RWPE1 (cell line): ENCODE data around the gene HCST.
"Not testable (repeated sequence)": the region's sequence is repeated elsewhere in the genome, so short reads cannot be mapped to it uniquely, and the experiment has no call there.

Experiments
- CTCF ChIA-PET: fragments of 350-600 bp; sonication (Branson Sonifier 250); formaldehyde crosslinking; extraction: SDS; loops from one replicate; lab custom pipeline; 2021; lab: Yijun Ruan, JAX
- POLR2A ChIA-PET: fragments of 400-600 bp; formaldehyde crosslinking; extraction: SDS; loops from one replicate; lab custom pipeline; 2020; ENCODE audit warnings: antibody characterized with exemption; ENCODE audit not compliant: low non-redundant PET; lab: Yijun Ruan, JAX
- DNase-seq: peaks from one replicate; pipeline ENCODE4 v3.0.0; 2012; ENCODE audit warnings: low spot score
- H3K27ac ChIP-seq: fragments of 450-650 bp; 2 replicates; pipeline ENCODE4 v1.5.1; 2017
- TF ChIP-seq, protein P1 (sequence below): fragments of 450-650 bp; conservative IDR thresholded peaks from 2 replicates; pipeline ENCODE4 v1.5.1; 2017; ENCODE audit warnings: low read depth, mild to moderate bottlenecking

Gene HCST

GRCh38 chr19:35908973-35909683 lies 6.8 kb downstream of the HCST start:
- DNase-seq = no peak
- ChIA-PET POLR2A (no interaction called here), CTCF (interaction anchor here (0.6 to 1.3 kb wide), 2 partner anchors 27 to 59 kb away, joined by 3 read pairs; no protein-coding TSS in a partner anchor)
- H3K27ac ChIP-seq = no peak overlapping the region
- TF ChIP-seq, protein P1, sequence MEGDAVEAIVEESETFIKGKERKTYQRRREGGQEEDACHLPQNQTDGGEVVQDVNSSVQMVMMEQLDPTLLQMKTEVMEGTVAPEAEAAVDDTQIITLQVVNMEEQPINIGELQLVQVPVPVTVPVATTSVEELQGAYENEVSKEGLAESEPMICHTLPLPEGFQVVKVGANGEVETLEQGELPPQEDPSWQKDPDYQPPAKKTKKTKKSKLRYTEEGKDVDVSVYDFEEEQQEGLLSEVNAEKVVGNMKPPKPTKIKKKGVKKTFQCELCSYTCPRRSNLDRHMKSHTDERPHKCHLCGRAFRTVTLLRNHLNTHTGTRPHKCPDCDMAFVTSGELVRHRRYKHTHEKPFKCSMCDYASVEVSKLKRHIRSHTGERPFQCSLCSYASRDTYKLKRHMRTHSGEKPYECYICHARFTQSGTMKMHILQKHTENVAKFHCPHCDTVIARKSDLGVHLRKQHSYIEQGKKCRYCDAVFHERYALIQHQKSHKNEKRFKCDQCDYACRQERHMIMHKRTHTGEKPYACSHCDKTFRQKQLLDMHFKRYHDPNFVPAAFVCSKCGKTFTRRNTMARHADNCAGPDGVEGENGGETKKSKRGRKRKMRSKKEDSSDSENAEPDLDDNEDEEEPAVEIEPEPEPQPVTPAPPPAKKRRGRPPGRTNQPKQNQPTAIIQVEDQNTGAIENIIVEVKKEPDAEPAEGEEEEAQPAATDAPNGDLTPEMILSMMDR = no peak

DNA sequence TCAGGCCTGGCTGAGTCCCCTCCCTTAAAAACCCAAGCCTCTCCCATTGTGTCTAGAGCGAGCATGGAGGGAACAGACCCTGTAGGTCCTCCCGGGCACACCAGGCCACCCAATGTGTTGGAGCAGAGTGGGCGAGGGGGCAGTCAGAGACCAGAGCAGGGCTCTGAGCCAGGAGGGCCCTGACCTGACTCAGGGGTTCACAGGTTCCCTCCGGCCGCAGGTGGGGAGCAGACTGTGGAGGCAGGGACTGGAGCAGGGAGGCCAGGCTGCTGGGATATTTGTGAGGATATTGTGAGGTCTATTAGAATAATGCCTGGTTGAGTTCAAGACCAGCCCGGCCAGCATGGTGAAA lies 7.3 kb downstream of the HCST start:
- CTCF ChIA-PET = interaction anchor here (0.6 kb wide), 1 partner anchor 59 kb away, joined by 3 read pairs; no protein-coding TSS in a partner anchor
- no peak overlapping the region for H3K27ac ChIP-seq

DNA sequence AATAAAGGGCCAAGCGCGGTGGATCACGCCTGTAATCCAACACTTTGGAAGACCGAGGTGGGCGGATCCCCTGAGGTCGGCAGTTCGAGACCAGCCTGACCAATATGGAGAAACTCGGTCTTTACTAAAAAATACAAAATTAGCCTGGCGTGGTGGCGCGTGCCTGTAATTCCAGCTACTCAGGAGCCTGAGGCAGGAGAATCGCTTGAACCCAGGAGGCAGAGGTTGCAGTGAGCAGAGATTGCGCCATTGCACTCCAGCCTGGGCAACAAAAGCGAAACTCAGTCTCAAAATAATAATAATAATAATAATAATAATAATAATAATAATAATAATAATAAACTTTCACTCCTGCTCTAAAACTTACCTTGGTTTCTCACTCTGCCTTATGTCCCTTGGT lies 8.0 kb downstream of the HCST start:
- POLR2A ChIA-PET, H3K27ac ChIP-seq, DNase-seq, CTCF ChIA-PET: not testable (repeated sequence)

More for the DNA sequence above, 7.3 kb downstream of the HCST start:
- no peak for DNase-seq
- TF ChIP-seq, protein P1 = no peak
- POLR2A ChIA-PET = no interaction called here

DNA sequence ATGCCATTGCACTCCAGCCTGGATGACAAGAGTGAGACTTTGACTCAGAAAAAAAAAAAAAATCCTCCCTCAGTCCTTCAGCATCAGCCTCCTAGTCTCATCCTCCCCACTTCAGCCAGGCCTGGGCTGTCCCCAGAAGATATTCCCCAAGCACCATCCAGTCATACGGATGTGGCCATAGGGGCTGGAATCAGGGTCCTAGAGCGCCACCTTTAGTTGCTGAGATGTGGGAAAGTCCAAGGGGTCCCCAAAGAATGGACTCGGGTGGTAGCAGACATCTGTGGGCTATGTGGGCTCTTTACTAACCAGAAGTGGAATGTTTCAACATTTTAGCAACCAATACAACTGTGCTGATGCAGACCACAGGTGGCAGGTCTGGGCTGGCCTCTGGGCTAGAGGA lies 8.8 kb downstream of the HCST start:
- TF ChIP-seq, protein P1 = no peak
- CTCF ChIA-PET = interaction anchor here (0.5 kb wide), 1 partner anchor 27 kb away, joined by 3 read pairs; no protein-coding TSS in a partner anchor
- DNase-seq = no peak
- POLR2A ChIA-PET = no interaction called here
- H3K27ac ChIP-seq = peak overlapping the region; percentile 28; the same call in 1 of the 2 replicates

- H3K27ac ChIP-seq = peak overlapping the region; percentile 28
- POLR2A ChIA-PET = no interaction called here
- peak; percentile 50 for DNase-seq
- CTCF ChIA-PET = interaction anchor here (0.5 to 0.6 kb wide), 3 partner anchors 27 to 559 kb away, joined by 3 to 5 read pairs (median 3); no protein-coding TSS in a partner anchor
- TF ChIP-seq, protein P1 = no peak
These were observed 9.5 kb downstream of the HCST start for GRCh38 chr19:35911790-35912189.

DNA sequence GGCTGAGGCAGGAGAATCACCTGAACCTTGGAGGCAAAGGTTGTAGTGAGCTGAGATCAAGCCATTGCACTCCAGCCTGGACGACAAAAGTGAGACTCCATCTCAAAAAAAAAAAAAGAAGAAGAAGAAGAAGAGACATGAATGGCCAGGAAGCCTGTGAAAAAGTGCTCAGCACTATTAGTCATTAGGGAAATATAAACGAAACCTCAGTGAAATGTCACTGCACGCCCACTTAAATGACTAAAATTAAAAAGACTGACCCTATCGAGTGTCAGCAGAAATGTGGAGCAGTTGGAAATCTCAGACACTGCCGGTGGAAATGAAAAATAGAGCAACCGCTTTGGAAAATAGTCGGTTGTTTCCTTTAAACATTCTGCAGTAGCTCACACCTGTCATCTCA lies 11.3 kb downstream of the HCST start:
- ChIA-PET POLR2A (no interaction called here), CTCF (no interaction called here)
- H3K27ac ChIP-seq = no peak overlapping the region
- DNase-seq = no peak
- TF ChIP-seq, protein P1 = no peak

GRCh38 chr19:35915443-35915842 lies 13.1 kb downstream of the HCST start:
- POLR2A ChIA-PET = no interaction called here
- TF ChIP-seq, protein P1 = no peak
- CTCF ChIA-PET = no interaction called here
- no peak overlapping the region for H3K27ac ChIP-seq
- DNase-seq = no peak
